ENCODE measurements around the gene PCBP1.
"Not testable (repeated sequence)": the region's sequence is repeated elsewhere in the genome, so short reads cannot be mapped to it uniquely, and the experiment has no call there.

- not testable (repeated sequence) for TF ChIP-seq CTCF (conservative IDR thresholded peaks at IDR 0.05 in 1 of 2, IDR thresholded peaks at IDR 0.05 in 1 of 2; ENCODE audit: low read depth in 1 of 2, low read length in 2 of 2); EZH2 (IDR thresholded peaks at IDR 0.05; ENCODE audit: low read length, missing control alignments)
These were observed 14.4 kb downstream of the PCBP1 start for GRCh38 chr2:70101686-70102085.

Data from fibroblast of lung (primary cell).